ENCODE results near the gene ITFG2.

ITFG2 gene

DNA sequence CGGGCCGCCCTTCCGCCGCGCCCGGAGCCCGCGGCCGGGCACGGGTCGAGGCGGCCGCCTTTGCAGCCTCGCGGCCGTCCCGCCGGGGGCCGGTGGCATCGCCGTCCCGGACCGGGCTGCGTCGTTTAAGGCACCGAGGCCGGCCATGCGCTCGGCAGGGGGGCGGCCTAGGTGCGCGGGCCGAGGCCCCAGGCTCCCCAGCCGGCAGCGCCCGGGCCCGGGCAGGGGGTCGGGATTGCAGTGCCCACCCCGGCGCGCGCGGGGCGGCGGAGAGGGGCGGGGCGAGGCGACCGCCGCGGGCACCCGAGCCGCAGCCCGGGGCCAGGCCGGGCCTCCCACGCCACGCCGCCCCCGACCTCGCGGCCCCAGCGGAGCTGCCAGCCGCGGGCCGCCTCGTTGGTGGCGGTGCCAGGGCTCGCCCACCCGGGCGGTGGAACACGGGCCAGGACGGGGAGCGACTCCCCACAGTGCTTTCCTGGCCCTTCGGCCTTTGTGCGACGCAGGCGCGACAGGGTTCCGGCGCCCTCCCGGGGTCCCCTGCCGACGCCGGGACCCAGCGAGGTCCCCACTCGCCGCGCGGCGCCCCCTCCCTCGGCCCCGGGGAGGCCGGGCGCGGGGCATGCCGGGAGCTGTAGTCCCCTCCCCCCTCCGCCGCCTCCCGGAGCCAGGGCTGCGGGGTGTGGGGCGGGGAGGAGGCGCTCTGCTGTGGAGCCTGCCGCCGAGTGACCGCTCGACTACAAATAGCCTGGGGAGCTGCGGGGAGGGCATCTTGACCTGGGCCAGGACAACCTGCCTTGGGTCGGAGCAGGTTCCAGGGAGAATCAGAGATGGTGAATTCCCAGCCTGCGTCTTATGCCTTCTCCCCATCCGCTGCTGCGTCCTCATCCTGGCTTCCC, 16.9 kb upstream of the ITFG2 start:
- peak; percentile 65 for DNase-seq

DNA sequence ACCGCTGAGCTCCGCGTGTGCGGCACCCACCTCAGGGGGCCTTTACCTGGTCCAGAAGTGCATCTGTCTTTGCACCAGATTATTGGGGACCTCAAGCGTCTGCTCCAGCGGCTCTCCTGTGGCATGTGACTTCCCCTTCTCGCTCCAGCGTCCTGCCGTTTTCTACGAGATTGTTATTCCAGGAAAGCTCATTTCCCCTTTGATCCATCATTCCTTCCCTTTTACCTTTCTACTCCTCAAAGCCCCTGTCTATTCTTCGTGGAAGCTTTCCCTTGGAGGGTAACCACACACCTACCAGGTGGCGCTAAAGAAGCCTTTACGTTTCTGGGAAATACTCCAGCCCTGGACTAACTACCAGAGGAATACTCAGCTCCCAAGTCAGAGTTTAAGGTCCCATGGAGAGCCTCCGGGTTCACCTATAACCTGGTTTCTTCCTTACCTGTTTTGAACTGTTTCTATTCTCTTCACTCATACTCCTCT, 16.2 kb upstream of the ITFG2 start:
- DNase-seq, result no peak

DNA sequence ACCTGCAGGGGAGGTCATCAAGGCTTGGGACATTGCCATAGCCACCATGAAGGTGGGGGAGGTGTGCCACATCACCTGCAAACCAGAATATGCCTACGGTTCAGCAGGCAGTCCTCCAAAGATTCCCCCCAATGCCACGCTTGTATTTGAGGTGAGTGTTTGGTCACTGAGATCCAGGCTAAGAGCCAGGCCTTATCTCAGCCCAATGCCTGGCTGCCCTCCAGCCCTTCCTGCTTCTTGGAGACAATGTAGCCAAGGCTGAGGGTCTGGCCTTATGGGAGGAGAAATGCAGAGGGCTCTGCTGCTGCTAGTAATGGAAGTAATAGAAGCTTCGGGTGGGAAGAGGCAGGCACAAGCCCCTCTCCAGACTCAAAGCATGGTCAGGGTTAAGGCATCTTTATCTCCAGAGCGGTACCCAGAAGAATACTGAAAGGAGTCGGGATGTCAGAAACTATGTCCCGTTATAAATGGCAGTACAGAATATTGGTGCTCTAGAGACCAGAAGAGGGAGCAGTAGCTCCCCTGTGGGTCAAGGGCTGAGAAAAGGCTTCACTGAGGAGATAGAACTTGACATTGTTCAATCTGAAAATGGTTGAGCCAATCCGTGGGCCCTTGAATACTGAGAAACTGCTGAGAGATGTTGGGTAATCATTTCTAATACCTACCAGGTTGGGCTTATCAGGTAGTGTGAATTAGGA, 14.6 kb upstream of the ITFG2 start:
- no peak for DNase-seq

DNA sequence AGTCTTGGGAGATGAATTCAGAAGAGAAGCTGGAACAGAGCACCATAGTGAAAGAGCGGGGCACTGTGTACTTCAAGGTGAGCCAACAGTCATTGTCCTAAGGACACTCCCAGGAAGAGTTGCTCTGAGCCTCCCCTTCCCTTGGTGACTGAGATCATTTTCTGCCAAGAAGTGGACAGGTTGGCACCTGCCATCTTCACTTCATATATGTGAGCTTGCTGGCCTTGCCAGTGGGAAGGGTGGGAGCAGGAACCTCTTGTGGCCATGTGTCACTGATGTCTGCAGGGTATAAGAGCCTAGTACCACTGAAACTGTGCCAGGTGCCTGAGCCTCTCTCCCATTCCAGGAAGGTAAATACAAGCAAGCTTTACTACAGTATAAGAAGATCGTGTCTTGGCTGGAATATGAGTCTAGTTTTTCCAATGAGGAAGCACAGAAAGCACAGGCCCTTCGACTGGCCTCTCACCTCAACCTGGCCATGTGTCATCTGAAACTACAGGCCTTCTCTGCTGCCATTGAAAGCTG, 12.4 kb upstream of the ITFG2 start:
- DNase-seq, result no peak

DNA sequence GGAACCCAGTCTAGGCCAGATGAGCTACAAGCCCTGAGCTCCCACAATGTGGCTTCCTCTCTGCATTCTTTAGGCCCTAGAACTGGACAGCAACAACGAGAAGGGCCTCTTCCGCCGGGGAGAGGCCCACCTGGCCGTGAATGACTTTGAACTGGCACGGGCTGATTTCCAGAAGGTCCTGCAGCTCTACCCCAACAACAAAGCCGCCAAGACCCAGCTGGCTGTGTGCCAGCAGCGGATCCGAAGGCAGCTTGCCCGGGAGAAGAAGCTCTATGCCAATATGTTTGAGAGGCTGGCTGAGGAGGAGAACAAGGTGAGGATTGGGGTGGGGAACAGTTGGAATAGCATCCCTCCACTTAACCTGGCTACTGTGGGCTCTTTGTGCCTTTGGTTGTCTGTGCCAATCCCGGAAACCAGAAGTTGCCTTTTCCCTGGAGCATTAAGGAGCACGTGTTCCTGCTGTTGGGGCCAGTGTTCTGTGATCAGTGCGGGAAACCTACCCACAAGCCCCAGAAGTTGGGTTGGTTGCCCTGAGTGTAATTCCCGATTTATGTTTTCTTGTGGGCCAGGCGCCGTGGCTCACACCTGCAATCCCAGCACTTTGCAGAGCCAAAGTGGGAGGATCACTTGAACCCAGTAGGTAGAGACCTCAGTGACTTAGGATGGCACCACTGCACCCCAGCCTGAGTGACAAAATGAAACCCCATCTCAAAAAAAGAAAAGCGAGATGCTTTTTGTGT, 11.3 kb upstream of the ITFG2 start:
- DNase-seq, result no peak

DNA sequence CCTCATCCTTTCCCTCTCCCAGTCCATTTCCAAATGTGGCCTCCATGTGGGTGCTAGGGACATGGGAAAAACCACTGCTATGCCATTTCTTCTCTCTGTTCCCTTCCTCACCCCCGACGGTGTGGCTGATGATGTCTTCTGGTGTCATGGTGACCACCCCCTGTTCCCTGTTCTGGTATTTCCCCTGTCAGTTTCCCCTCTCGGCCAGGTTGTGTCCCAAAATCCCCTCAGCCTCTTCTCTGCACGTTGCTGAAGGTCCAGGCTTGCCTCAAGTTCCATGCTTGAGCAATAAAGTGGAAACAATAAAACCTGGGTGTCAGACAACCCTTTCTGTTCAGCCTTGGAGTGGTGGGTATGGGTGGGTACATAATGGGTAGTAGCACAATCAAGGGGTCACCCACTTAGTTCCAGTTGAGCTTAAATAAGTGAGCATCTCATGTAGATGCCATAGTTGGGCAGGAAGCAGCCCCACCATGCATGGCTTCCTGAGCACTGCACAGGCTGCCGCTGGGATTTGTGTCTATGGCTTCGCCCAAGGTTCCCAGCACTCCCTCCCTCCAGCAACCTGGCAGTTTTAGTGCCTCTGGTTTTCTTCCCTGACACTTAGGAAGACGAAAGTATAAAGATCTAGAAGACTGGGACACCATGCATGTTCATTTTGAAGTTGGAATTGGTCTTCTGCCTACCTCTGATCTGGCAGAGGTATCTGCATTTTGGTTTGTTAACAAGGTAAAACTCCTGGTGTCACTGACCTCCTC, 8.7 kb upstream of the ITFG2 start:
- DNase-seq, result no peak

DNA sequence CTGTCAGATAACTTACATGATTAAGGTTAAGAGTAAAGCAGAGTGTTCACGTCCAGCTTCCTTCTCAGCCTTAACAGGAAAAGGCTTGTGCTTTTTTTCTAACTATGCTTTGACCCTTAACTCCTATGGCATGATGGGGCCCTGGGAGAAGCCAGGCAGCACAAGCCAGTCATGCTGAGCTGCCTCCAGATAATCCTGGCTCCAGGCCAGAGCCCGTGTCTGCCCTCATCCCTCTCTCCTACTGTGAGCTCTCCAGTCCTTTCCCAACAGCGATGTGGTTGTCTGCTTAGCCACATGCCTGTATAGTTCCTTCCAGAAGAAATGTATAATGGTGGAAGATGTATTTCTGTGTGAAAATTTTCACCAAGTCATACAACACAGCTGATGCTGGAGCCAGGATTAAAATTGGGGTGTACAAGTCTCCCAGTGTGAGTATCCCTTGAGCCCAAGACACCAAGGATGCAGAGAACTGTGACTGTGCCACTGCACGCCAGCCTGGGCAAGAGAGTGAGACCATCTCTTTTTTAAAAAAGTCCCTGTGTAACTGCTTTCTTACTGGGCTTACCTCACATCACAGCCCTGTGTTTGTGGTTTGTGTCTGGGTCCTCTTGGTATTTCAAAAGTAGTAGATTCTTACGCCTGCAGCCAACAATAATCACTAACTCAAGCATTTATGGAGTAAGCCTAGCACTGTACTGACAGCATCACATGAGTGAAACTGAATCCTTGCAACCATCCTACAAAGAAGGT, 7.9 kb upstream of the ITFG2 start:
- DNase-seq, result no peak

DNA sequence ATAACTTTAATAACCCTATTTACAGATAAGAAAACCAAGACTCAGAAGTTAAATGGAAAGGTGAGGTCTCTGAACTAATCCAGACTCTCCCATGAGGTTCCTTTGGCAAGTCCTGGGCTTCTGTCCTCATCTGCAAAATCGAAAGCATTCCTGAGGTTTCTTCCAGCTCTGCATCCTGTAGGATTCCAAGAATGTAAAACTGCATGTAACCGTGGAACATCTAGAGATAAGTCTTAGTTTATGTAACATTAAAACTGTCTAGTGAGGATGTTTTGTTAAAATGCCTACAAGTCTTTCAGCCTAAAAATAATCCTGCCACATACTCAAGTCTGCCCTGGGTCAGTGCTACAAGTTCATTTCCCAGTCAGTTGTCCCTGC, 7.3 kb upstream of the ITFG2 start:
- DNase-seq, result no peak

DNA sequence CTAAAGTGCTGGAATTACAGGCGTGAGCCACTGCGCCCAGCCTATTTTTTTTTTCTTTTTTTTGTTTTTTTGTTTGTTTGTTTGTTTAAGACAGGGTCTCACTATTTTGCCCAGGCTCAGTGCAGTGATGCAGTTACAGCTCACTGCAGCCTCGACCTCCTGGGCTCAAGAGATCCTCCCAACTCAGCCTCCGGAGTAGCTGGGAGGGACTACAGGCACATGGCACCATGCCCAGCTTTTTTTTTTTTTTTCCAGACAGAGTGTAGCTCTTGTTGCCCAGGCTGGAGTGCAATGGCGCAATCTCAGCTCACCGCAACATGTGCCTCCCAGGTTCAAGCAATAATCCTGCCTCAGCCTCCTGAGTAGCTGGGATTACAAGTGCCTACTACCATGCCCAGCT, 5.8 kb upstream of the ITFG2 start:
- DNase-seq, result no peak

DNA sequence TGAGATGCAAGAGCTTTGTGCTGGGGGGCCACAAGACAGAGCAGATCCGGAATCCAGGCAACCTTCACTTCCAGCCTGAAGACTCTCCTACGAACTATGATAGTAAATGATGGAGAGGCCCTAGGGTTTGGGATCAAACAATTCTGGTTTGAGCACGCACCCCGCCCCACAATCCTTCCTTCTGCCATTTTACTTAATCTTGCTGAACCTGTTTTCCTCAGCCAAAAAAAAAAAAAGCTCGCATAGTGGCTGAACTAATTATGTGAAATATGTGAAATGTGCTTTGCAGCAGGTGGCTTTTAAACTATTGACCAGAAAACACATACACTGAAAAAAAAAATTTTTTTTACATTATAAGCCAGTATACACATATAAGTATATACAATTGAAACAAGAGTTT, 667 bp upstream of the ITFG2 start:
- no peak for DNase-seq

DNA sequence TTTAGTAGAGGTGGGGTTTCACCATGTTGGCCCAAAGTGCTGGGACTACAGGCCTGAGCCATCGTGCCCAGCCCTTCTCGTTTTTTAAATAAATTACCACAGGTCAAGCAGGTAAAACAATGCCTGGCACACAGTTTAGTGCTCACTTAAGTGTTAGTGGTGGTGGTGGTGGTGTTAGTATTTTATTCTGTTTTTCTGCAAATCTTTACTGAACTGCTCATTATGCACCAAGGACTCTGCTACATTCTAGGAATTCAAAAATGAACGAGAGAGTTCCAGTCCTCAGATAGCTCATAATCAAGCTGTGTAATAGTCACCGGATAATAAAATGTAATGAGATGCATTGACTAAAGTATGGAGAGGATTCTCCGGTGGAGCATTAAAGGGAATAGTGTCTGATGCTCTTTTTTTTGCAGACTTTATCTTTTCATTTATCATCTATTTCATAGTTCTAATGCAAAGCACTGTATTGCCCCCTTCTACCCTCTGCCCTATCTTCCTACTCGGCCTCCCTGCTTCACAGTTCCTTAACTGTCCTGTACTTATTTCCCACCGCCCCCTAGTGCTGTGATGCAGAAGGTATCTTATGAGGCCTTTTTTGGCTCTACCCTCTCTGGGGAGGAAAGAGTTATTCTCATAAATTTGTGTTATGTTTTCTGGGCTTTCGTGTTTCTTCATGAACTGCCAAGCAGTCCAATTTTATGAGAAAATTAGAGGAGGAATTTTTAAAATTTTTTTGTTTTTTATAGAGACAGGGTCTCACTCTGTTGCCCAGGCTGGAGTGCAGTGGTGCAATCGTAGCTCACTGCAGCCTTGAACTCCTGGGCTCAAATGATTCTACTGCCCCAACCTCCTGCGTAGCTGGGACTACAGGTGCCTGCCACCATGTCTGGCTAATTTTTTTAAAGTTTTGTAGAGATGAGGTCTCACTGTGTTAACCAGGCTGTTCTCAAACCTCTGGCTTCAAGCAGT, 1.0 kb downstream of the ITFG2 start:
- DNase-seq, result peak; percentile 39

DNA sequence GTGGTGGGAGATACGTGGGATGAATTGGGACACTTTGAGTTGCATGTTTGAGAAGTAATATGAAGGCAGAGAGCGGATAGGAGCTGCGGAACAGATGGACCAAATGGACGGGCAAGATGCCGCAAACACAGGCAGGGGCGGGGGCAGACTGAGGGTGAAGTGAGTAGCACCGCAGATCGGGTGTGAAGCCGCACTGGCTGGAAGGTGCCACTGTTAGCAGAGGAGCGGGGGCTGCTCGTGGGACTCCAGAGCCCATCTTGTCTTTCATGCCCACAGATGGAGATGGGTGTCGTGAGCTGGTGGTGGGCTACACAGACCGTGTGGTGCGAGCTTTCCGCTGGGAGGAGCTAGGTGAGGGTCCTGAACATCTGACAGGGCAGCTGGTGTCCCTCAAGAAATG, 7.3 kb downstream of the ITFG2 start:
- DNase-seq, result no peak

DNA sequence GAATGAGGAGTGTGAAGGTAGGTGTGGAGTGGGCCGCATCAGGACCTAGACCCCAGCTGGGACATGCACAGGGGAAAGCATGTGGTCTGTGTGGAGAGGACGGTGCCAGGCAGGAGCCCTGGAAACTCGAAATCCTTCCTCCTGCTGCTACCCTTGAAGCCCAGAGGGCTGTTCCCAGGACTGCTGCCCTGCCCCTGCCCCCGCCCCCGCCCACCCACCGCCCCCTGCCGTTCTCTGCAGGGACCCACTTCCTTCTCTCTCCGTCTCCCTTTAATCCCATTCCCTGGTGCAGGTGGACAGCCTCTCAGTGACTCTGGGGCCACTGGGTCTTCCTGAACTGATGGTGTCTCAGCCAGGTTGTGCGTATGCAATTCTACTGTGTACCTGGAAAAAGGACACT, 8.0 kb downstream of the ITFG2 start:
- no peak for DNase-seq

DNA sequence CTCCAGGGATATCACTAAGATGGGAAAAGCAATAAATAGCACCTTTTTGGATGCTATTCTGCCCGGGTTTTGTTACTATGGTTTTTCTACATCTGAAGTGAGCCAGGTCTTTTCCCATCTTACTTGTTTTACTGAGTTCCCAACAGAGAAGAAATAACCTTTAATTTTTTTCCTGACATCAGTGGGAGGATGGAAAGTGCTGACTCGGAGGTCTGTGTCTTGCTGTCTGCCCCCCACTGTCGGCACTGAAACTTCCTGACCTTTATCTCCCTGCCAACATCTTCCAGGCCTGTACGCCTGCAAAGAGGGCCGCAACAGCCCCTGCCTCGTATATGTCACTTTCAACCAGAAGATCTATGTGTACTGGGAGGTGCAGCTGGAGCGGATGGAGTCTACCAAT, 11.0 kb downstream of the ITFG2 start:
- no peak for DNase-seq

DNA sequence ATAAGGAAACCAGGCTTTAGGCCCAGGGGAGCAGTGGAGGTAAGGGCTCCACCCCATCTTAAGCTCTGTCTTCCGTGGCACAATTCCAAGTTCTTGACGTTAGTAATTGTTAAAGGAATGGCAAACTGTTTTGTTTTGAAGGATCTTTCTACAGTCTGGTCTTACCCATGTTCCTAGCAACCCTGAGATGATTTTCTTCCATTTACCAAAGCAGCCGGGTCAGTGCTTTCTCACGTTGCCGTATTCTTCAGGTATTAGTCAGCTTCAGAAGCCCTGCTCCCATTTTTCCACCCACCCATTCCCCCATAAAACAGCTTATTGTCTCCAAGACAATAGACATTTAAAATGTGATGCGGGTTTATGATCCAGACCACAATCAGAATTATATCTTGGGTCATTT, 12.1 kb downstream of the ITFG2 start:
- DNase-seq, result no peak

DNA sequence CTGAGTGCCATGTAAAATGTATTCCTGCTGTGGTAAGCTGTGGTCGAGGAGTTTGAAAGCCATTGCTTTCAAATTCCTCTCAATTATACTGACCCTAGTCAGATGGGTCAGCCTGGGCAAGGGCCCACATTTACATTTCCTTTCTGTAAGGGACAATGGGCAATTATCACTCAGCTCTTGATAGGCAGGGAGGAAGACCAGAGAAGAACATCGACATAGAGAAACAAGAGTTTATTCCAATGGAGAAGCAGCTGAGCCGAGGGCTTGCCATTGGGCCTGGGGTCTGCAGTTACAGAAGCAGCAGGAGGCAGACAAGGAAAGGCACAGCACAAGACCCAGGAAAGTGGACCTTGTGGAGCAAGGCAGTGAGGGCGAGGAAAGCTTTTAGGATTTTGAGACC, 12.7 kb downstream of the ITFG2 start:
- DNase-seq, result no peak

DNA sequence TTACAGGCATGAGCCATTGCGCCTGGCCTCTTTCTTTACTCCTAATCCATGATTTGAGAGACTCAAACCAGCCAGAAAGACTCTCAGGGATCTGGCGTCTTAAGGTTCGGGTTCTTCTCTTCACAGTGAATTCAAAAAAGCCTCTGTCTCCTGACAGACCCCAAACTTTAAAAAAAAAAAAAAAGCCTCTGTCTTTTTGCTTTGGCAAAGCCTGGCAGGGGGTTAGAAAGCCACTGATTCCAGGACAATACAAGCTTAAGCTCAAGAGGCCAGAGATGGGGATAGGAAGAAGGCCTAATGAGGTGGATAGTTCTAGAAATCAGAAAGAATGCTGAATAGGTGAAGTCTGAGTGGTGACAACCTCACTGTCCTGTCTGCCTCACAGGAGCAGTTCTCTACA, 13.6 kb downstream of the ITFG2 start:
- DNase-seq, result no peak

DNA sequence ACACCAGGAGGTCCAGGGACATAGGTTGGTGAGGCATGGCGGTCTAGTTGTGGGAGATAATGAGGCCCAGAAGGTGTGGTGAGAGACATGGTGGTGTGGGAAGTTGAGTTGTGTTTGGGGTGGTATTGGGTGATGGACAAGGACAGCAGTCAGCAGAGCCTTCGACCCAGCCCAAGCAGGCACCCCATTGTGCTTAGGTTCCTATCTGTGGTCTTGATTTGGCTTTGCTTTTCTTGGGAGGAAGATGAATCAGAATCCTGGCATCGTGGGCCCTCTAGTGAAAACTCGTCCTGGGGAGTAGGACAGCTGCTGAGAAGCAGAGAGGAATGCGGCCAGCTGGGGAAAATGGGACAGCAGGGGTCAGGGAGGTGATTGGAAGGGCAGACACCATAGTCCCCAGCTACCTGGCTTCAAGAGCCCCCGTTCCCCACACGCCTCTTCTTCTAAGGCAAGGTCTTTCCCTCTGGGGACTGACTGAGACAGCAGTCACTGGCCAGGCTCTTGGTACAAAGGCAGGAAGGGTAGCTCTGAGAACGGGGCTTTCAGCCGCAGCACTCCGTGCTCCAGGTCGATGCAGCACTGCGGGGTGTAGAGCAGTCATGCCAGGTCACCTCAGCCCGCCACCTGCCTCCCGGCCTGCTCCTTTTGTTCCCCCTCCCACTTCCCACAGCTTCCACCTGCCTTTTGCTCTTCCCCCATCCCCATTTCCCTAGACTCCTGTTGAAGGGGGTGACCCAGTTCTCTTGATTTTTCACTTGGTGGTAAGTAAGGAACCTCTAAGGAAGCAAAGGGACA, 14.4 kb downstream of the ITFG2 start:
- no peak for DNase-seq

DNA sequence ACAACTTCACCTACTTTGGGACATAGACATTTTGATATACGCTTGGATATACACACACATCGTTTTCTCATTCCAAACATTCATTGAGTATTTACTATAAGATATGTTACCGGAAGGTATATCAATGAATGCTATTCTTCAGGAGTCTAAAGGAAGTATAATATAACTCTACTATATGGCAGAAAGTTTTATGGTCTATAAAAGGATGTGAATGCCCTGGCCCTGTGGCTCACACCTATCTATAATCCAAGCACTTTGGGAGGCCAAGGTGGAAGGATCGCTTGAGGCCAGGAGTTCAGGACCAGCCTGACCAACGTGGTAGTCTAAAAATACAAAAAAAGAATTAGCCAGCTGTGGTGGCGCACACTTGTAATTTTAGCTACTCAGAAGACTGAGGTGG, 16.8 kb downstream of the ITFG2 start:
- no peak for DNase-seq
